ENCODE data around the gene FGF7. TPM values are rescaled to one million over a fixed set of nuclear protein-coding genes. Genes with fewer than 3 reads are reported as not detected.
A peak's percentile ranks its signal among the peaks of the same experiment; 100 is the strongest.
"Not testable (repeated sequence)": the region's sequence is repeated elsewhere in the genome, so short reads cannot be mapped to it uniquely, and the experiment has no call there.

Gene FGF7
- total RNA-seq: 10 to 100 TPM; 37.1 to 43.6 TPM
- long read RNA-seq, full-length matches to known transcripts: 12 of 21 reads
- long read RNA-seq, partial matches to known transcripts: 7 of 21 reads
- long read RNA-seq, other reads (novel, unspliced or antisense): 2 of 21 reads

DNA sequence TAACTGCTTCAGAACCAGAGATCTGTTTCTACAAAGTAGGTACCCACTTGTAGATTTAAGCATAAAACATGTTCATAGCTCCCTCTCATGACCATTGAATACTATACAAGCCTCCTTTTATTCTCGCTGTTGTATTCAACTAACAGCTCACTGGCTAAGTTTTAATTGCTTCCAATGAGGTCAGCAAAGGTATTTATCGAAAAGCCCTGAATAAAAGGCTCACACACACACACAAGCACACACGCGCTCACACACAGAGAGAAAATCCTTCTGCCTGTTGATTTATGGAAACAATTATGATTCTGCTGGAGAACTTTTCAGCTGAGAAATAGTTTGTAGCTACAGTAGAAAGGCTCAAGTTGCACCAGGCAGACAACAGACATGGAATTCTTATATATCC, at the start of gene FGF7:
Gene FGF7 (plus strand): TSS at position 222 of the 400 bp plus-strand sequence. CDS start 1,056 bp downstream, outside the sequence.
- ATAC-seq (peak; percentile 82 to 83), DNase-seq (no peak)
- intact Hi-C loops (cut with DNase I): loop anchor here in 1 of 2 donors (2.0 to 10.0 kb wide), 4 partner anchors 202 to 582 kb away; partner anchors contain the start of genes DTWD1, FAM227B and SECISBP2L

DNA sequence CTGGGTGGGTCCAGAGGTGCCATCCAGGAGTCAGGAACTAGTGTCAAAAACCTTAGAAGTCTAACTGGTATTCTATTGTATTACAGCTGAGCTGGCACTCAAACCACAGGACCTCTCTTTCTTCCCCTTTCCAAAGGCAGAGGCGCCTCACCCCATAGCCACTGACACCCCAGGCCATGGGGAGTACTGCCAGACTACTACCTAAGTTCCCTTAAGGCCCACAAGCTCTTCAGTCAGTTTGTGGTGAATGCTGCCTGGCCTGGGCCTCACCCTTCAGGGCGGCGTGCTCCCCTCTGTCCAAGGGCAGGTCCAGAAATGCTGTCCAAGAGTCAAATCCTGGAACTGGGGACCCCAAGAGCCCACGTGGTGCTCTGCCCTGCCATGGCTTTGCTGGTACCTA, 43.0 kb upstream of the FGF7 start:
- intact Hi-C loops (cut with DNase I): no loop called here
- DNase-seq: no peak
- ATAC-seq: no peak

- intact Hi-C loops (cut with DNase I): no loop called here
These were observed 42.1 kb upstream of the FGF7 start for GRCh38 chr15:49380912-49381311.

DNA sequence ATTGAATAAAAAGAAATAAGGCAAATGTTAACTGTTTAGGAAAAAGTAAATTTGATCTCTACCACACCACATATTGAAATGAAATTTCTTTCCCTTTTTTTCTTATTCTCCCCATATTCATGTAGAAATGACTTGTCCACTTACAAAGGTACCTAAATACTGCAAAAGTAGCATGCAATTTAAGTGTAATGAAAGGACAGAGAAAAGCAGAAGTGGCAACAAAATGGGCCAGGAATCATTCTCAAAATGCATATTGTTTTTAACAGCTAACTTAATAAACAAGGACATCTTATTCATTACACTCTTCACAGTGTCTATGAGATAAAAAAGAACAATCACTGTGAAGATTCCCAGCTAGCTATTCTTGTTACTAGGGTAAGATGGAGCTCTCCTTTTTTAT, 40.6 kb upstream of the FGF7 start:
- DNase-seq (no peak), ATAC-seq (no peak)
- intact Hi-C loops (cut with DNase I): no loop called here

More at GRCh38 chr15:49380912-49381311, 42.1 kb upstream of the FGF7 start:
- DNase-seq (no peak), ATAC-seq (no peak)

DNA sequence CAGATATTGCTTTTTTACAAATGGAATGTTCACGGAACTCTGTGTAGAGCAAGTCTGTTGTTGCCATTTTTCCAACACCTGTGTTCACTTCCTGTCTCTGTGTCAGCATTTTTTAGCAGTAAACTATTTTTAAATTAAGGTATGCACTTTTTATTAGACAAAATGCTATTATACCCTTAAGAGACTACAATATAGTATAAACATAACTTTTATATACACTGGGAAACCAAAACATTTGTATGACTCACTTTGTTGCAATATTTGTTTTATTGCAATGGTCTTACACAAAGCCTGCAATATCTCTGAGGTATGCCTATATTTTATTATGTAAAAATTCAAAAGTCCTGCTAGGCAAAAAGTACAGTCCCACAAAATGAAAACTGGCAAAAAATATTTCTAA, 39.8 kb upstream of the FGF7 start:
- DNase-seq: no peak
- intact Hi-C loops (cut with DNase I): no loop called here
- no peak for ATAC-seq

- DNase-seq (no peak), ATAC-seq (no peak)
- intact Hi-C loops (cut with DNase I): no loop called here
These were observed 35.6 kb upstream of the FGF7 start for GRCh38 chr15:49387471-49387870.

DNA sequence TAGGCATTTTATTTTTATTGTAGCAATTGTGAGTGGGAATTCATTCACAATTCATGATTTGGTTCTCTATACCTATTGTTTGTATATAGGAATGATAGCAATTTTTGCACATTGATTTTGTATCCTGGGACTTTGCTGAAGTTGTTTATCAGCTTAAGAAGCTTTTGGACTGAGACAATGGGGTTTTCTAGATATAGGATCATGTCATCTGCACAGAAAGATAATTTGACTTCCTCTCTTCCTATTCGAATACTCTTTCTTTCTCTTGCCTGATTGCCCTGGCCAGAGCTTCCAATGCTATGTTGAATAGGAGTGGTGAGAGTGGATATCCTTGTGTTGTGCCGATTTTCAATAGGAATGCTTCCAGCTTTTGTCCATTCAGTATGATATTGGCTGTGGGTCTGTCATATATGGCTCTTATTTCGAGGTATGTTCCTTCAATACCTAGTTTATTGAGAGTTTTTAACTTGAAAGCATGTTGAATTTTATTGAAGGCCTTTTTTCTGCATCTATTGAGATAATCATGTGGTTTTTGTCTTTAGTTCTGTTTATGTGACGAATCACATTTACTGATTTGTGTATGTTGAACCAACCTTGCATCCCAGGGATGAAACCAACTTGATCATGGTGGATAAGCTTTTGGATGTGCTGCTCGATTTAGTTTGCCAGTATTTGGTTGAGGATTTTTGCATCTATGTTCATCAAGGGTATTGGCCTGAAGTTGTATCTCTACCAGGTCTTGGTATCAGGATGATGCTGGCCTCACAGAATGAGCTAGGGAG, 20.3 kb upstream of the FGF7 start:
- ATAC-seq; DNase-seq; intact Hi-C loops (cut with DNase I): not testable (repeated sequence)

DNA sequence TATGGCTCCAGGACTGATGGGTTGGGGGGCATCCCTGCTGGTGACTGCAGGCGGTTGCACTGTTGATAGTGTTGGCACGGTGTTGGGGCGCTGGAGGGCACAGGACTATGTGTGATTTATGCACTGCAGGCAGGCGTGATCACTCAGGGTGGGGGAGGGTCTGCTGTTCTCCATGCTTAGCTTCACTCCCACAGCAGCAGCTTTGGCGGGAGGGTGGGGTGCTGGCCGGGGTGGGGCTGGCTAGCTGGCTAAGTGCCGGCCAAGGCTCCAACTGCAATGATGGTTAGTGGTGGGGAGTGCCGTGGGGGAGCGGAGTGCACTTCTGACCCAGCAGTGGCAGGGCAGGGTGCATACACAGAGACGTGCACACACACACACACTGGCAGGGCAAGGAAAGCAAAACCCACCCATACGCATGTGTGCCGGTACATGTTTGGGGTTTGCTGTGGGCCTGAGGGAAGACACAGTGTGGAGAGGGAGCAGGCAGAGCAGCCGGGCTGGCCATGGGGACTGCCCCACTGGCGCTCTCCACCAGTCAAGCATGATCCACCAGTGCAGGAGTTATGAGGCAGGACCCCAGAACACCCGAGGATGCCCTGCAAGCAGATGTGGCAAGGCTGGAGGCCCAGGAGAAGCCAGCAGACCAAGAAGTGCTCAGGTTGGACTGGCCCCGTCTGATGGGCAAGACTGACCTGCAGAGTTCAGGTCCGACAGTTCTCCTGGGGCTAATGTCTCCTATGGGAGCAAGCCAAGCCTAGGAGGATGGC, 16.5 kb upstream of the FGF7 start:
- intact Hi-C loops (cut with DNase I): no loop called here
- ATAC-seq (no peak), DNase-seq (no peak)

DNA sequence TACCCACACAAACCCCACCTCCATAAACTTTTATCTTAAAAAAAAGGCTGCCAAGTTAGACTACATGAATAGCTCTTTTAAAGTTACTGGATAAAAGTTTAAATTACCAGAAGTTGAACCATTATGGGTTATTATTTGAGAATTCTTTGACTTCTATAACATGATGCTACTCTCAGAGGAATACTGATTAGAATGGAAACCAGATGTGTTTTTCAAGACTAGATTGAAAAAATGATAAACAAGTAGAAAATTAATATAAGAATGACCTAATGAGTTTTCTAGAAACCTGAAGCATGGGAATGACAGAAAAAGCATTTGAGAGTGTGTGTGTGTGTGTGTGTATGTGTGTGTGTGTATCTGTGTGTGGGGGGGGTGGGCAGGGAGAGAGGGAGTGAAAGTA, 12.4 kb upstream of the FGF7 start:
- DNase-seq: no peak
- ATAC-seq: no peak
- intact Hi-C loops (cut with DNase I): no loop called here

- intact Hi-C loops (cut with DNase I): no loop called here
- ATAC-seq: no peak
- no peak for DNase-seq
These were observed 10.2 kb upstream of the FGF7 start for GRCh38 chr15:49412797-49413196.

DNA sequence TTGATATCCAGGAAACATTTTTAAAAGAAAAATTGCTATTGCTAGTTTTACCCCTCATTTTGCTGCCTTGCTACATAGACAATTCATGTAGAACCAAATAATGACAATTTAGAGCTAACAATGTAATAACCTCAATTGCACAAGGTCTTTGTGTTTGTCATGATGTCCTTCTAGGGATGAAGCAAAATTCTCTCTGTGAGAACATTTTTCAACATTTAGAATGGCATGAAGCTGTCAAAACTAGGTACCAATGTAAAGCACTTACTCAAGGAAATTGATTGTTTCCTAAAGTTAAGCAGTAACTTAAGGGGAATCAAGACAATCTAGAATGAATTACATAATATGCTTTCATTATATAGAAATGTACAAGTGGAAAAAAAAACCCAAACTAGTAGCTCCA, 7.9 kb upstream of the FGF7 start:
- ATAC-seq (no peak), DNase-seq (no peak)
- intact Hi-C loops (cut with DNase I): no loop called here

DNA sequence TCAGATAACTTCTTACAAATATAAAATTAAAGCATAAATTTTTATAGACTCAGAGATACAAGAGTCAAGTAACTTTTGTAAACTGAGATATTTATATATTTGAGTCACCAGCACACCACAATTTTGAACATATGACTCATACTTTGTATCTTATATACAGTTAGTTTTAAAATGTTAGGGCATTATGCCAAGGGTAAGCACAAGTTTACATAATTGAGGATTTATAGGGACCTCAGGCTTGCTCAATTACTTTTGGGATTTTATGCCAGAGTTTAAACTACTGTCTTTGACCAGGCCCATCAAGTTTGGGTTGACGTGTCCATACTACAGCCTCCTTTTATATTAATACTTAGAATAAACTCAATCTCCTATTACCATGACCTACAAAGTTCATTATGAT, 7.4 kb upstream of the FGF7 start:
- no peak for ATAC-seq
- DNase-seq: no peak
- intact Hi-C loops (cut with DNase I): no loop called here

DNA sequence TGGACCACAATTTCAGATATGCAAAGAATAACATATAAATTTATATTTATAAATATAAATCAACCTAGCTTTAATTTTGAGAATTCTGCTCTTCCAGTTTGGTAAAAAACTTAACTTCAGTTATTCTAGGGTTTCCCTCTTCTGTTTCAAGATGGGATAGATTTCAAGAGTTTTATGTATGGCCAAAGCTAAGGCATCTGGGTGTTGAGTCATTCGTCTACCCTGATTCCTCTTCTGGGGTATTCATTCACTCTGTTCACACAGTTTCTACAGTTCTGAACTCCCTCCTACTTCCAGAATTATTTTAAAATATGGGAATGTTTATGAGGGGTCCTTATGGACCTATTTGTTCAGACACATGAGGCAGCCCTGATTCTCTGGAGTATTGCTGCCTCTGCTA, 4.2 kb upstream of the FGF7 start:
- DNase-seq (no peak), ATAC-seq (no peak)
- intact Hi-C loops (cut with DNase I): no loop called here

DNA sequence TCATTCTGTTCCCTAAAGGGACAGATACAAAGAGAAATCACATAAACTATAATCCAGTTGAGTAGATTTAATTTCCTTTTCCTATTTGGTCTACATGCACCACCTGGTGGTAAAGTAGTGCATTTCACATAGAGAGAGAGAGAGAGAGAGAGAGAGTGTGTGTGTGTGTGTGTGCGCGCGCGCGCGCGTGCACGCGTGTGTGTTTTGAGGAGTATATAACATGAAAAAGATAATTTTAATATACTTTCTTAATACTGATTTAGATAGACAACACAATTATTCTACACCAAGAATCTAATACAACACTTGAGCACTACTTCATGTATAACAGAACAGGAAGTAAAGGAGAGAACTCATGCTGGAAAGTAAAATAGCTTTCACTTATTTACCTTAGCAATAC, 1.1 kb upstream of the FGF7 start:
- DNase-seq (peak; percentile 54), ATAC-seq (peak; percentile 57 to 62)
- intact Hi-C loops (cut with DNase I): loop anchor here in 1 of 2 donors (2.0 to 10.0 kb wide), 5 partner anchors 187 to 583 kb away; partner anchors contain the start of genes DTWD1, FAM227B and SECISBP2L

- ATAC-seq: peak in 1 of 2 donors; percentile 37
- DNase-seq: no peak
- intact Hi-C loops (cut with DNase I): loop anchor here in 1 of 2 donors (2.0 to 10.0 kb wide), 4 partner anchors 201 to 581 kb away; partner anchors contain the start of genes DTWD1, FAM227B and SECISBP2L
These were observed 984 bp downstream of the FGF7 start for GRCh38 chr15:49423901-49424550.

DNA sequence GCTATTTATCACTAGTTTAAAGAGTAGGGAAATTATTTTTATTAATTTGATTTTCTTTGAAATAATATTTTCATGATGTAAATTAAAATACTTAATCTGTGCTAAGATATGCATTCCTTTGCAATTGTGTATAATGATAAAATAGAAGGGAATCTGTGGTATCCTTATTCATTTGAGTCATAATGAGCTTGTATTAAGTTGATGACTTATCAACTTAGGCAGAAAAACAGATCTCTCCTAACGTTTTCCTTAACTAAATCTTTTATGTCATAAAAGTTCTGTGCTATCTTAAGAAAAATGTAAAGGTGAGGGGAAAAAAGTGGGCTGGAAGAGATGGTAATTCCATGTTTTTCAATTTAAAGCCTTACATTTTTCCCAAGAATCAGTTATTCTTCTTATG, 1.9 kb downstream of the FGF7 start:
- ATAC-seq (no peak), DNase-seq (no peak)
- intact Hi-C loops (cut with DNase I): loop anchor here in 1 of 2 donors (10.0 kb wide), 3 partner anchors 200 to 580 kb away; partner anchors contain the start of genes DTWD1, FAM227B and SECISBP2L

GRCh38 chr15:49427372-49427771, 4.3 kb downstream of the FGF7 start:
- no peak for ATAC-seq
- intact Hi-C loops (cut with DNase I): loop anchor here in 1 of 2 donors (10.0 kb wide), 3 partner anchors 197 to 577 kb away; partner anchors contain the start of genes DTWD1, FAM227B and SECISBP2L
- DNase-seq: no peak

GRCh38 chr15:49428409-49429095, 5.5 kb downstream of the FGF7 start:
- intact Hi-C loops (cut with DNase I): loop anchor here in 1 of 2 donors (10.0 kb wide), 3 partner anchors 196 to 576 kb away; partner anchors contain the start of genes DTWD1, FAM227B and SECISBP2L
- ATAC-seq: peak; percentile 89 to 93

More at GRCh38 chr15:49428409-49429095, 5.5 kb downstream of the FGF7 start:
- peak; percentile 49 for DNase-seq

All from left cardiac atrium (tissue), 4 donors.